ENCODE data around the gene FAAP24. TPM values are rescaled to one million over a fixed set of nuclear protein-coding genes. Genes with fewer than 3 reads are reported as not detected.
"Not testable (repeated sequence)": the region's sequence is repeated elsewhere in the genome, so short reads cannot be mapped to it uniquely, and the experiment has no call there.

The FAAP24 gene
- total and polyA plus RNA-seq, 2 of the 13 experiments (the other 11 are each of a cell fraction or from before 2014, with no cell fraction given), result 2.3 to 6.0 TPM

DNA sequence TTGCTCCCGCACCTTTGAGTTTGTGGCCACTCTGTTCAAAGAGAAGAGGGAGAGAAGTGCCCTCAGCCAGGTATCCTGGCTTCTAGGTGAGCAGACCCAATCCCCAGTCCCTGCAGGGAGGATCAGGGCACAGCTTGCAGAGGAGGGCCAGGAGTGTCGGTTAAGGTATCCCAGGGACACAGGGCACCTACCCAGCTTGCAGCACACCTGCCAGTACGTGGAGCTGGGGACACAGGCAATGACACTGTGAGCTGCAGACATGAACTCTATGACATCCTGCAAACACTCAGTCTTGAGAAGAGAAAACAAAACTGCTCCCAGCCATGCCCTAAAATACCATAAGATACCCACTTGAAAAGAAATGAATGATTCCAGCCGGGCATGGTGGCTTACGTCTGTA lies 54.6 kb downstream of the FAAP24 start:
- POLR2A ChIA-PET, result interaction anchor here (3.7 kb wide), 1 partner anchor 13 kb away, joined by 53 read pairs; no protein-coding TSS in a partner anchor
- CTCF ChIA-PET (ENCODE audit: low intra/inter-chr PET ratio, low total read pairs); DNase-seq (ENCODE audit: low spot score); ATAC-seq; H4K20me1 ChIP-seq (ENCODE audit: insufficient read depth, low read length); H3K9me3 ChIP-seq (ENCODE audit: low read length); FAIRE-seq; BruUV-seq (replicated peaks); in situ Hi-C loops (cut with HindIII; ENCODE audit: extremely low pct_ligation_motif_present, low pct_unique_long_range_greater_than_20kb); H2AFZ ChIP-seq (ENCODE audit: low read length); H3K27me3 ChIP-seq (ENCODE audit: control insufficient read depth in 1 of 2, insufficient read depth in 2 of 2, low read length in 2 of 2): not testable (repeated sequence)
- TF ChIP-seq ZBTB38 (CRISPR knock-in tag; IDR thresholded peaks at IDR 0.05) (peak; percentile 80; the same call in 1 of the 2 replicates), SALL1 (CRISPR knock-in tag; IDR thresholded peaks at IDR 0.05) (peak; percentile 5; the same call in 1 of the 2 replicates)
- 85% methylated on average over 5 of the region's 5 CpGs for WGBS (ENCODE audit: low lambda C conversion rate)
- H3K4me3 ChIP-seq (replicated peaks in 1 of 3; ENCODE audit: insufficient read depth in 1 of 3, low read depth in 2 of 3, low read length in 3 of 3), result peak overlapping the region in 1 of 3 experiments; percentile 50; a peak in 1 of 6 replicates
- peak overlapping the region; percentile 64 for H3K4me2 ChIP-seq (ENCODE audit: low read depth, low read length)
- intact Hi-C loops (cut with micrococcal nuclease; ENCODE audit: unreplicated experiment), result loop anchor here (10.0 kb wide), 1 partner anchor 1748 kb away; the partner anchor contains the start of gene ZNF599
- peaks cover 48% of the 10 kb centered on the region for H3K4me1 ChIP-seq (ENCODE audit: insufficient read depth, low read length)
- peak overlapping the region; percentile 66 for H3K27ac ChIP-seq (ENCODE audit: extremely low read length, insufficient read depth, low read length)
- H3K9ac ChIP-seq (ENCODE audit: insufficient read depth, low read depth, low read length), result peak overlapping the region; percentile 56
- peaks cover 14 to 16% of the 10 kb centered on the region in 2 experiments; a peak in 4 of 5 replicates for H3K36me3 ChIP-seq (replicated peaks in 1 of 2; ENCODE audit: control insufficient read depth in 1 of 2, insufficient read depth in 2 of 2, low read length in 2 of 2)
- peaks cover 33% of the 10 kb centered on the region for H3K79me2 ChIP-seq (ENCODE audit: insufficient read depth, low read length)

Other genes starting within 250 kb of the FAAP24 start
- gene SLC7A9, start 102.5 kb upstream of the FAAP24 start, total RNA-seq (2016; rRNA removed; fragmentation: Illumina TruSeq; extraction: Trizol), result 3.2 and 4.7 TPM in 2 replicates
- gene SLC7A9, start 102.5 kb upstream of the FAAP24 start, polyA plus RNA-seq (2011; rRNA removed), result 8.3 and 8.8 TPM in 2 replicates
- 10.9 and 13.1 TPM in 2 replicates for gene CEP89, start 284 bp upstream of the FAAP24 start, total RNA-seq (2016; rRNA removed; fragmentation: Illumina TruSeq; extraction: Trizol)
- 7.2 TPM in 2 replicates for gene CEP89, start 284 bp upstream of the FAAP24 start, polyA plus RNA-seq (2011; rRNA removed)
- 20.3 and 21.6 TPM in 2 replicates for gene RHPN2, start 92.6 kb downstream of the FAAP24 start, total RNA-seq (2016; rRNA removed; fragmentation: Illumina TruSeq; extraction: Trizol)
- gene RHPN2, start 92.6 kb downstream of the FAAP24 start, polyA plus RNA-seq (2011; rRNA removed), result 46.6 and 48.0 TPM in 2 replicates
- 6.8 and 8.8 TPM in 2 replicates for gene GPATCH1, start 108.9 kb downstream of the FAAP24 start, total RNA-seq (2016; rRNA removed; fragmentation: Illumina TruSeq; extraction: Trizol)
- gene GPATCH1, start 108.9 kb downstream of the FAAP24 start, polyA plus RNA-seq (2011; rRNA removed), result 6.4 and 6.9 TPM in 2 replicates
- gene WDR88, start 159.9 kb downstream of the FAAP24 start, total RNA-seq (2016; rRNA removed; fragmentation: Illumina TruSeq; extraction: Trizol), result not detected in 2 replicates
- gene WDR88, start 159.9 kb downstream of the FAAP24 start, polyA plus RNA-seq (2011; rRNA removed), result 0.09 TPM in 1 of 2 replicates, not detected in the other
- gene LRP3, start 222.1 kb downstream of the FAAP24 start, total RNA-seq (2016; rRNA removed; fragmentation: Illumina TruSeq; extraction: Trizol), result 45.1 and 51.6 TPM in 2 replicates
- 17.6 and 30.3 TPM in 2 replicates for gene LRP3, start 222.1 kb downstream of the FAAP24 start, polyA plus RNA-seq (2011; rRNA removed)

All from HepG2 (cell line).